H9 (cell line): ENCODE data around the gene CHDH. TPM values are rescaled to one million over a fixed set of nuclear protein-coding genes. Genes with fewer than 3 reads are reported as not detected.

Experiments used
- DNase-seq: peaks from one replicate; pipeline ENCODE4 v3.0.0-alpha.2; 2017
- H2AFZ ChIP-seq: one replicate; pipeline ENCODE4 v1.6.1; 2013; ENCODE audit warnings: mild to moderate bottlenecking, low read length, control low read depth, moderate library complexity
- H2AK5ac ChIP-seq: 2 replicates; pipeline ENCODE4 v1.6.1; 2013; ENCODE audit warnings: low read length, control low read depth, mixed read lengths; ENCODE audit not compliant: insufficient read length
- H2BK120ac ChIP-seq: one replicate; pipeline ENCODE4 v1.6.1; 2013; ENCODE audit warnings: low read depth, mild to moderate bottlenecking, low read length, control low read depth, inconsistent platforms; ENCODE audit not compliant: poor library complexity, severe bottlenecking
- H2BK12ac ChIP-seq: 2 replicates; pipeline ENCODE4 v1.6.1; 2013; ENCODE audit warnings: low read length, control low read depth, mixed read lengths, low read depth; ENCODE audit not compliant: insufficient read length
- H2BK15ac ChIP-seq: 2 replicates; pipeline ENCODE4 v1.6.1; 2013; ENCODE audit warnings: low read depth, low read length, control low read depth
- H2BK20ac ChIP-seq: one replicate; pipeline ENCODE4 v1.6.1; 2013; ENCODE audit warnings: low read depth, mild to moderate bottlenecking, low read length, control low read depth, inconsistent platforms; ENCODE audit not compliant: poor library complexity, severe bottlenecking
- H2BK5ac ChIP-seq: 2 replicates; pipeline ENCODE4 v1.6.1; 2013; ENCODE audit warnings: low read length, control low read depth, mixed read lengths; ENCODE audit not compliant: insufficient read length
- H3K14ac ChIP-seq: 2 replicates; pipeline ENCODE4 v1.6.1; 2013; ENCODE audit warnings: low read length, control low read depth; ENCODE audit not compliant: insufficient read depth
- H3K18ac ChIP-seq: 2 replicates; pipeline ENCODE4 v1.6.1; 2013; ENCODE audit warnings: low read depth, mild to moderate bottlenecking, mixed read lengths, low read length, control low read depth; ENCODE audit not compliant: insufficient read length
- H3K23ac ChIP-seq: 2 replicates; pipeline ENCODE4 v1.6.1; 2013; ENCODE audit warnings: low read length, control low read depth, mixed read lengths, low read depth; ENCODE audit not compliant: insufficient read length
- H3K23me2 ChIP-seq: 2 replicates; pipeline ENCODE4 v1.6.1; 2013; ENCODE audit warnings: low read depth, mild to moderate bottlenecking, mixed read lengths, low read length, control low read depth; ENCODE audit not compliant: insufficient read length, poor library complexity, severe bottlenecking
- H3K27ac ChIP-seq: 2 replicates; pipeline ENCODE4 v1.5.1; 2013; ENCODE audit warnings: low read length, control low read depth, mixed read lengths, low read depth; ENCODE audit not compliant: insufficient read length
- H3K27me3 ChIP-seq: 2 replicates; pipeline ENCODE4 v1.6.1; 2013; ENCODE audit warnings: low read length, control low read depth, inconsistent platforms; ENCODE audit not compliant: insufficient read depth
- H3K4ac ChIP-seq: 2 replicates; pipeline ENCODE4 v1.6.1; 2013; ENCODE audit warnings: low read depth, mild to moderate bottlenecking, control low read depth, inconsistent platforms, low read length, moderate library complexity
- H3K4me1 ChIP-seq: 2 replicates; pipeline ENCODE4 v1.6.1; 2013; ENCODE audit warnings: low read length, control low read depth, inconsistent platforms; ENCODE audit not compliant: insufficient read depth
- H3K4me2 ChIP-seq: 2 replicates; pipeline ENCODE4 v1.6.1; 2013; ENCODE audit warnings: low read length, control low read depth, mixed read lengths; ENCODE audit not compliant: insufficient read length, insufficient read depth
- H3K56ac ChIP-seq: 2 replicates; pipeline ENCODE4 v1.6.1; 2013; ENCODE audit warnings: low read depth, mild to moderate bottlenecking, mixed read lengths, low read length, control low read depth; ENCODE audit not compliant: insufficient read length
- H3K79me1 ChIP-seq: 2 replicates; pipeline ENCODE4 v1.6.1; 2013; ENCODE audit warnings: low read depth, mild to moderate bottlenecking, moderate library complexity, low read length, control low read depth, inconsistent platforms; ENCODE audit not compliant: insufficient read depth, poor library complexity, severe bottlenecking
- H3K79me2 ChIP-seq: 2 replicates; pipeline ENCODE4 v1.6.1; 2013; ENCODE audit warnings: low read length, control low read depth, inconsistent platforms; ENCODE audit not compliant: insufficient read depth
- H3K9ac ChIP-seq: 2 replicates; pipeline ENCODE4 v1.6.1; 2013; ENCODE audit warnings: low read length, control low read depth, mixed read lengths; ENCODE audit not compliant: insufficient read length; ENCODE audit errors: extremely low read depth
- H3K9me3 ChIP-seq: one replicate; pipeline ENCODE4 v1.6.1; 2013; ENCODE audit warnings: low read depth, low read length, inconsistent platforms; ENCODE audit not compliant: control insufficient read depth
- H3T11ph ChIP-seq: one replicate; pipeline ENCODE4 v1.6.1; 2013; ENCODE audit warnings: mild to moderate bottlenecking, low read length, control low read depth, inconsistent platforms
- H4K20me1 ChIP-seq: one replicate; pipeline ENCODE4 v1.6.1; 2013; ENCODE audit not compliant: control insufficient read depth, insufficient read length, insufficient read depth
- H4K5ac ChIP-seq: 2 replicates; pipeline ENCODE4 v1.6.1; 2013; ENCODE audit warnings: low read depth, mild to moderate bottlenecking, mixed read lengths, low read length, control low read depth; ENCODE audit not compliant: insufficient read length
- H4K8ac ChIP-seq: replicated peaks from 2 replicates; pipeline ENCODE4 v1.6.1; 2013; ENCODE audit warnings: low read length, control low read depth, mixed read lengths, low read depth; ENCODE audit not compliant: insufficient read length
- H4K91ac ChIP-seq: 2 replicates; pipeline ENCODE4 v1.6.1; 2013; ENCODE audit warnings: low read depth, mild to moderate bottlenecking, moderate library complexity, mixed read lengths, low read length, control low read depth; ENCODE audit not compliant: insufficient read length
- H3K27ac Mint-ChIP-seq, 3 experiments: 2 replicates in 2 of 3; 3 replicates in 1 of 3; pipeline ENCODE4 v1.8.0; 2020 to 2021; ENCODE audit warnings: mixed read lengths in 3 of 3, mild to moderate bottlenecking in 1 of 3, moderate library complexity in 1 of 3
- H3K27me3 Mint-ChIP-seq: 2 replicates; pipeline ENCODE4 v1.8.0; 2021; ENCODE audit warnings: low read depth, mild to moderate bottlenecking, moderate library complexity, mixed read lengths
- H3K36me3 Mint-ChIP-seq, 3 experiments: 2 replicates in 2 of 3; 3 replicates in 1 of 3; pipeline ENCODE4 v1.8.0; 2020 to 2021; ENCODE audit warnings: low read depth in 3 of 3, mixed read lengths in 3 of 3; ENCODE audit not compliant: insufficient read depth in 1 of 3
- H3K4me1 Mint-ChIP-seq, 2 experiments: 2 replicates each; pipeline ENCODE4 v1.8.0; 2020; ENCODE audit warnings: mixed read lengths in 2 of 2
- H3K4me3 Mint-ChIP-seq, 2 experiments: 2 replicates in 1 of 2; 3 replicates in 1 of 2; pipeline ENCODE4 v1.8.0; 2020 to 2021; ENCODE audit warnings: mild to moderate bottlenecking in 2 of 2, mixed read lengths in 2 of 2, moderate library complexity in 1 of 2
- H3K9me3 Mint-ChIP-seq, 2 experiments: 2 replicates in 1 of 2; 3 replicates in 1 of 2; pipeline ENCODE4 v1.8.0; 2020; ENCODE audit warnings: mild to moderate bottlenecking in 2 of 2, mixed read lengths in 2 of 2, moderate library complexity in 1 of 2
- CTCF ChIP-seq: fragments of 200-600 bp; sonication (generic); conservative IDR thresholded peaks from 3 replicates; pipeline ENCODE4 v1.8.0; 2021; ENCODE audit warnings: antibody characterized with exemption, mild to moderate bottlenecking
- WGBS: extraction: QIAGEN DNeasy Blood & Tissue Kit; methylation state at CpG from one replicate; pipeline ENCODE4 v1.1.7; 2013; ENCODE audit warnings: missing lambda C conversion rate, low lambda C conversion rate, mixed read lengths; ENCODE audit not compliant: insufficient read length; ENCODE audit errors: extremely low coverage; 5-methylcytosine and 5-hydroxymethylcytosine counted together
- total RNA-seq: library from RNA; stranded (reverse); gene quantifications from 2 replicates; pipeline ENCODE4 v1.2.1, GENCODE V29; 2021

The CHDH gene
- total RNA-seq, 1 experiment from 2014 or later = 11.0 TPM

DNA sequence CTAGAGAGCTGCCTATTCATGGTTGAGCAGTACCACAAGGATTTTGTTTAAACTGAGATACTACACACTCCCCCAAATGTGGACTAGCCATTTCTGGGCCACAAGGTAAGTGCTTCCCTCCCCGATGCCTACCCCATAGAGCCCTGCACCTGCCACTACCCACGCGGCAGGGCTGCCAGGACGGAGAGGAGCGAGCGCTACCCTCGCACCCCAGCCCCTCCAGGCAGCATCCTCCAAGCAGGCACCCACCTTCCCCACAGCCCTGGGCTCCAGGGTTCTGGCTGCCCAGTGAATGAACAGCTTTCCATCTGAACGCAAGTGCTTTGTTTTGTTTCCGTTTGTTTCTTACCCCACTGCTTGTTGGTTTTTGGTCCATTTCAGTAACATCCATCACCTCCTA lies 59.2 kb downstream of the CHDH start:
- Histone ChIP-seq H4K8ac (no peak overlapping the region), H3K56ac (no peak overlapping the region), H3K14ac (no peak overlapping the region; the same call in 1 of the 2 replicates), H3K18ac (no peak overlapping the region), H2BK15ac (no peak overlapping the region), H4K91ac (no peak overlapping the region), H4K20me1 (no peaks in the 10 kb centered on the region), H2BK5ac (no peak overlapping the region), H3K27ac (no peak overlapping the region), H2AK5ac (no peak overlapping the region), H4K5ac (no peak overlapping the region), H3K23me2 (no peaks in the 10 kb centered on the region), H3K27me3 (no peaks in the 10 kb centered on the region), H3K4me1 (no peaks in the 10 kb centered on the region), H3K79me1 (no peaks in the 10 kb centered on the region), H2BK12ac (no peak overlapping the region), H2BK120ac (no peak overlapping the region), H3K23ac (no peak overlapping the region), H3K4me2 (no peak overlapping the region), H3T11ph (no peak overlapping the region), H2BK20ac (no peak overlapping the region), H3K9ac (no peak overlapping the region), H2AFZ (no peak overlapping the region), H3K9me3 (no peaks in the 10 kb centered on the region), H3K79me2 (no peaks in the 10 kb centered on the region), H3K4ac (no peak overlapping the region)
- no peak for DNase-seq
- Mint-ChIP-seq H3K27me3 (peaks cover 3% of the 10 kb centered on the region; the same call in 1 of the 2 replicates), H3K4me3 (no peak overlapping the region), H3K4me1 (peaks cover 8 to 16% of the 10 kb centered on the region in 2 experiments), H3K36me3 (no peaks in the 10 kb centered on the region), H3K9me3 (no peaks in the 10 kb centered on the region), H3K27ac (no peak overlapping the region; a peak in 1 of 7 replicates)
- no CpG with 5 or more reads among the region's 9 CpGs for WGBS
- TF ChIP-seq CTCF = no peak
